GM12891 (cell line): ENCODE data around the gene HOXD3.

Experiments
- DNase-seq: peaks from one replicate; pipeline ENCODE4 v3.0.0; 2011; ENCODE audit warnings: low spot score; ENCODE audit not compliant: insufficient read length
- FAIRE-seq: peaks from 2 replicates; lab custom pipeline; 2011; peaks lifted over from hg19 to GRCh38; lab: Jason Lieb, UNC
- PAX5 ChIP-seq: IDR thresholded peaks from 2 replicates; pipeline ENCODE4 v1.6.1; 2011; ENCODE audit warnings: low read length, moderate library complexity, mild to moderate bottlenecking; ENCODE audit not compliant: insufficient read depth, severe bottlenecking
- POLR2A ChIP-seq: IDR thresholded peaks from 2 replicates; pipeline ENCODE4 v1.6.1; 2011; ENCODE audit warnings: low read depth, low read length, control low read depth
- POLR2AphosphoS5 ChIP-seq: IDR thresholded peaks from 2 replicates; pipeline ENCODE4 v1.6.1; 2011; ENCODE audit warnings: low read depth, low read length, control low read depth
- POU2F2 ChIP-seq: IDR thresholded peaks from 2 replicates; pipeline ENCODE4 v1.6.1; 2011; ENCODE audit warnings: low read depth, mild to moderate bottlenecking, control low read depth, low read length, moderate library complexity
- SPI1 ChIP-seq: IDR thresholded peaks from 2 replicates; pipeline ENCODE4 v1.6.1; 2011; ENCODE audit warnings: low read depth, low read length, control low read depth
- TAF1 ChIP-seq: IDR thresholded peaks from 2 replicates; pipeline ENCODE4 v1.6.1; 2011; ENCODE audit warnings: low read depth, low read length, control low read depth

HOXD3 gene

DNA sequence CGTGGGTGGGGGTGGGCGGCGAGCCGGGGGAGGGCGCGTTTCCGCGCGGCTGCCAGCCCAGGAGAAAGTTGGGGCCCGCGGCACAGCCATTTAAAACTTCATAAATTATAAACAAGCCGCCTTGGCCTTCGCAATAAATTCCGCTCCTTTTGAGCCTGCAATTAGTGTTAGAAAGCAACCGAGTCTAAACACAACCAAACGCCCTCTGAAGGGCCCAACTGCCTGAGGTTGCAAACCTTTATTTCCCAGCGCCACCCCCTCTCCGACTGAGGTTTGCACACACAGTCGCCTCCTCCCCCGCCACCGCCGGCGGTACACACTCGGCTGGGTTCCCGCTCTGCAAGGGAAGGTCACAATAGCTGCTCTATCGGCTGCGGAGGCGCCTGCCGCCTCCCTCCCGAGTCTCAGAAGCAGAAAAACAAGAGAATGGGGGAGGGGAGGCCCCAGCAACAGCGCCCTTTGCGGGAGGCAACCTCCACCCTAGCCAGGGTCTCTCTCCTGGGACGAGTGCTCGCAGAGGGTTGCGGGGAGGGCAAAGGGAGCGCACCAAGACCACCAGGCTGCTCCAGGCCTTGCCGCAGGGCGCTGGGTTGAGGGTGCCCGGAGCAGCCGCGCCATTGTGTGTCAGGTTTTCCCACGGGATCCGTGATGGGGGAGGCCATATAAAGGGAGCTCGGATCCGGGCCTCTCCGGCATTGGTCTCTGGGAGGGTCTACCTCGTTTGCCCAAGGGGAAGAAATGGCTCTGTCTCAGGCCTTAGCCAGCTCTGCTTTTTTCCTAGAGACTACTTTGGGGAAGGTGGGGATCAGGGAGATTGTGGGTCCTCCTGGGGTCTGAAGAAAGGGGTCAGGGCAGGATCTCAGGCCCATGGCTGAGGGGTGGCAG lies 18.0 kb downstream of the HOXD3 start:
- FAIRE-seq (no peak), DNase-seq (no peak)
- TF ChIP-seq POU2F2 (no peak), TAF1 (no peak), POLR2AphosphoS5 (no peak), SPI1 (no peak)

DNA sequence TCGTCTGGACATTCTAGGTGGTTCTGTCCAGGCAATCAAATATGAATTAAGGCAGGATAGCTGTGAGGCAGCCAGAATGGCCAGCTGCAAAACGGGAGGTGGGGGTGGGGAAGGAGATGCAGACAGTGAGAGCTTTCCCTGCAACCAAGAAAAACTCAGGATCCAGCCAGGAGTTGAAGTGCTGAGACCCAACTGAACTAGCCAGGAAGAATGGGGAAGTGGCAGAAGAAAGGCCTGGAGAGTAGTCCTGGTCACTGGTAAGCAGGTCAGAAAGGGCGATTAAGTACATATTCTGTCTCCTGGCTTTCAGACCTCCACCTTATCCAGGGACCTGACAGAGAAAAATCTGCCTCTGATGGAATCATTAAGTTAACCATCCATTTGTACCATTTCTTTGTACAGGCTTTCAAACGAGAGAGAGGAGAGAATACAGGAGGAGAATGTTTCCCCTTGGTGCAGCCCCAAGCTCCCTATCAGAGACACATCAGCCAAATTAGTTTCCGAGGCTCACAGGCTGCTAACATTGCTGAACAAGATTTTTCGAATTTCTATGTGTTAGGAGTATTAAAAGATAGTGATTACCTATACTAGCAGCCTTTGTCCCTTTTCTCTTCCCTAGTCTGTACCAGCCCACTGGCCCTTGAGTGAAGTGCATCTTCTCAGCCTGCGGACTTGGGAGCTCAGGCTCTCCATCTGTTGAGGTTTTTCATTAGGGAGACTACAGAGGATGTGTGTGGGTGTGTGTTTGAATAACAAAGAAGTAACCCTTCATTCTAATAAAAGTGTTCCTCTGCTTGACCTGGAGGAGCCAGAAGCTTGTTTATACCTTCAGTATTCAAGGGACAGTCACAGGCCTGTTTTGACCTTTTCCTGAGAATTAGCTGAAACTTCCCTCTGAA lies 18.9 kb downstream of the HOXD3 start:
- no peak for FAIRE-seq
- DNase-seq: no peak
- TF ChIP-seq SPI1: peak; percentile 52; the same call in 1 of the 2 replicates
- no peak for TF ChIP-seq TAF1

DNA sequence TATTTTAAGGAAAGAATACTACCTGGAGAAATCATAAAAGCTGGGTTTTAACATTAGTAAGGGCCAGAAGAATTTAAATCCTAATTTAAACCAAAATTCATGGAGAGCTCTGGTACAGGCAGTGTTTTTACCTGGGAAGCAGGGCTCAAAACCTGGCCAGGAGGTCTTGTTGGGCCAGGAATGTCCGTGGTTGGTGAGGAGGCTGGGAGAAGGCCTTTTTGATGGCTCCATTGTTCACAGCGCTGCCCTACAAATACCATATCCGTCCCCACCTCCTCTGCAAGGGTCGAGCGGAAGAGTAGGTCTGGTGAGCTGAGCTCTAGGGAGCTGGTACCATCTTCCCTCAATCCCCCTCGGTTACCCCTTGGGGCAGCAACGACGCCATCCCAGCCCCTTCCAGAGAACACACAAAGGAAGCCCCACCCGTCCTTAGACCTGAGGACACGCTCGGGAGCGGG lies 20.5 kb downstream of the HOXD3 start:
- no peak for FAIRE-seq
- TF ChIP-seq POLR2A (no peak), POU2F2 (no peak), SPI1 (no peak), TAF1 (no peak), POLR2AphosphoS5 (no peak), PAX5 (no peak)

GRCh38 chr2:176178038-176178756 lies 21.1 kb downstream of the HOXD3 start:
- FAIRE-seq: no peak
- TF ChIP-seq PAX5 (no peak), POLR2A (no peak), POLR2AphosphoS5 (no peak), POU2F2 (no peak), TAF1 (no peak), SPI1 (no peak)
- DNase-seq: no peak

More for the DNA sequence above, 20.5 kb downstream of the HOXD3 start:
- no peak for DNase-seq

DNA sequence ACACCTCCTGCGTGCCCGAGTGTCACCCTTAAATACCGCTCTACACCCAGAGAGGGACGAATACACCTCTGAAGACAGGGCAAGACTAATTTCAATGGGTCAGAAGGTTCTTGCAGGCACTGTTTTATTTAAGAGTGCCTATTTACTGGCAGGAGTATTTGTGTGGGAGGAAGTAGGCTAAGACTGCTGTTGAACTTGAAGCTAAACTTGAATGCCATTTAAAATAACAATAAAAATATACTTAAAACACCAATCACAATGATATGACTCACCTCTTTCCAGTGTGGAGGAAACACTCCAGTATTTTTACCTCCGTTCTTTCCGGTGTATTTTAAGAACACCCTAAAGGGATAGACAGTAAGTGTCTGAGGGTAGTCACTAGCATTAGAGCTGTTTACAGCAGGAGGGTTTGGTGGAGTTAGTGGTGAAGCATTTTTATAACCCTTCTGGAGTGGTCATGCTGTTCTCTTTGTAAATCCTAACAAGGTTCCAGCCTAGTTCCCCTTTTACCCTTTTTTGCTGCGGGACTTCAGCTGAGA lies 21.7 kb downstream of the HOXD3 start:
- no peak for FAIRE-seq

DNA sequence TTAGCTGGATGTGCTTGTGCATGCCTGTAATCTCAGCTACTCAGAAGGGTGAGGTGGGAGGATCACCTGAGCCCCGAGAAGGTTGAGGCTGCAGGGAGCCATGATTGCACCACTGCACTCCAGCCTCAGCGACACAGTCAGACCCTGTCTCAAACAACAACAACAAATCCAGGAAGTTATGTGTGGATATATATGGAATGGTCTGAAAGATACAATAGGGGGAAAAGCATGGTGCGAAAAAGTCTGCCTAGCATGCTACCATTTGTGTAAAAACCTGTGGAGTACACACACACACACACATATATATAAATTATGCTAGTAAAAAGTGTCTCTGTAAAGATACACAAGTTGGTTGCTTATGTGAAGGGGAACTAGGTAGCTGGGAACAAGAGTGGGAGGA lies 24.4 kb downstream of the HOXD3 start:
- DNase-seq (no peak), FAIRE-seq (no peak)
- TF ChIP-seq SPI1 (no peak), POLR2AphosphoS5 (no peak), PAX5 (no peak), POLR2A (no peak), POU2F2 (no peak), TAF1 (no peak)

More for the DNA sequence above, 21.7 kb downstream of the HOXD3 start:
- no peak for DNase-seq
- TF ChIP-seq POLR2AphosphoS5: no peak

DNA sequence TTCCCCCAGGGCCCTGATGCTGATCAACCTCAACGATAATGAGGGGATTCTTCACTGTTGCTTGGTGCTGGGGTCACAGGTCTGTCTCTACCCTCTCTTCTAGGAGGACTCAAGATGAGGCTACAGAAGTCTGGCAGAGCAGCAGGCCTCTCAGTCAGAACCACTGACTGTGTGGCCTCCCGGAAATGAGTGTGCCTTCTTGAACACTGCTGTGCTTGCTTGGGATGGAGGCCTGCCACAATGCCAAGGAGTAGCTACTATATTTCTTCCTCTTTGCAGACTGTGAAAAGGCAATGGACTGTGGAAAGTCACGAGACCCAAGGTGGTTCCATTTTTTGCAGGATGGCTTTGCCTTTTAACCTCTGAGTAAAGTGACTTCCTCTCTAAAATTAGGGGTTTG lies 25.6 kb downstream of the HOXD3 start:
- DNase-seq (no peak), FAIRE-seq (no peak)
- no peak for TF ChIP-seq POLR2A
- no peak for TF ChIP-seq PAX5

DNA sequence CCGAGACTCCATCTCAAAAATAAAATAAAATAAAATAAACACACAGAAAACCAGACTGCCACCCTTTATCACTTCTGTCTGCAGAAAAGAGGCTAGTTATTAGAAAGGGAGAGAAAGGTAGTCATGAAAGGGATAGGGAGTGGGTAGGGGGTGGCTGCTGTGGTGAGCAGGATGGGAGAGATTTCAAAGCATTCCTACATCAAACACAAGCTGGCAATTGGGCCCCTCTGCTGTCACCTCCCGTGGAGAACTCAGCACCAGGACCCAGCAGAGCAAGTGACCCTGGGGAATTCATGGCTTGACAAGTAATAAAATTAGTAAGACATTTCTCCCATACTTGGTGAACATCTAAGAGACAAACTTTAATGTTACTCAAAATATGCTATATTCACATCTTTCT lies 27.6 kb downstream of the HOXD3 start:
- TF ChIP-seq POLR2AphosphoS5: no peak
- no peak for TF ChIP-seq SPI1
- no peak for TF ChIP-seq POLR2A
- no peak for TF ChIP-seq PAX5
- TF ChIP-seq POU2F2: no peak
- TF ChIP-seq TAF1: no peak
- DNase-seq: no peak
- no peak for FAIRE-seq

DNA sequence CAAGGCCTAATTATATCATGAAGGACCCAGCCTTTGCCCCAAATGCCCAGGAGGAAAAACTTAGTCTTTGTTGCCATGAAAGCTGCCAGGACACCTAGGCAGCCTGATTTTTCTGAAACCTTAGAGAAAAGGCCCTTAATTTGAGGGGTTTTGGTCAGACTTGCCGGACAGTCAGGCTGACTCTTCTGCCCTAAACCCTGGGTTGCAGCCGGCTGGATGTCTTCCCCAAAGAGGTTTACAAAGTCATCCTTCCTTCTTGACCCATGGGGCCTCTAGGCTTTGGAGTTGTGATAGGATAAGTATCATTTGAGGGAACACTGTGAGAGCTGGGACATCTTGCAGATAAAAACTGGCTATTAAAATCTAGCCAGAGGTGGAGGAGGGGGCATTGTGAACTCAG lies 28.9 kb downstream of the HOXD3 start:
- FAIRE-seq (no peak), DNase-seq (no peak)
- TF ChIP-seq POLR2AphosphoS5 (no peak), POU2F2 (no peak), TAF1 (no peak)
